Measurements from ENCODE around the gene VEGFA. TPM values are rescaled to one million over a fixed set of nuclear protein-coding genes. Genes with fewer than 3 reads are reported as not detected.

VEGFA gene
- total and polyA plus RNA-seq, 2 donors from 2014 or later, result 36.3 to 111 TPM

GRCh38 chr6:43805699-43806042 lies 35.7 kb downstream of the VEGFA start:
- Histone ChIP-seq H3K9me3 (ENCODE audit: control insufficient read depth in 2 of 3, insufficient read depth in 1 of 3, low read length in 3 of 3) (no peaks in the 10 kb centered on the region), H3K27me3 (ENCODE audit: control insufficient read depth, insufficient read depth, low read length) (no peaks in the 10 kb centered on the region), H3K27ac (ENCODE audit: low read depth in 2 of 2, low read length in 2 of 2) (peak overlapping the region; percentile 77 to 86), H3K4me1 (ENCODE audit: control insufficient read depth in 2 of 3, insufficient read depth in 2 of 3, low read depth in 1 of 3, low read length in 3 of 3) (peaks cover 0 to 41% (median 27%) of the 10 kb centered on the region in 3 donors), H3K36me3 (ENCODE audit: control insufficient read depth in 2 of 3, insufficient read depth in 3 of 3, low read length in 3 of 3) (no peaks in the 10 kb centered on the region), H3K9ac (ENCODE audit: low read length in 3 of 3) (peak overlapping the region in 1 of 3 donors; percentile 56), H3K4me3 (ENCODE audit: low read length in 3 of 3) (peak overlapping the region in 1 of 3 donors; percentile 30)
- FAIRE-seq, result no peak
- intact Hi-C loops (cut with DNase I), result no loop called here
- TF ChIP-seq CTCF (IDR thresholded peaks at IDR 0.05; ENCODE audit: borderline replicate concordance, extremely low read depth, insufficient read depth), result no peak
- no peak for DNase-seq

GRCh38 chr6:43806043-43806757 lies 36.2 kb downstream of the VEGFA start:
- no peak for TF ChIP-seq CTCF (IDR thresholded peaks at IDR 0.05; ENCODE audit: borderline replicate concordance, extremely low read depth, insufficient read depth)
- FAIRE-seq (no peak), DNase-seq (peak in 4 of 5 donors; percentile 51 to 79 (median 64))
- intact Hi-C loops (cut with DNase I), result no loop called here
- no peaks in the 10 kb centered on the region for H3K36me3 ChIP-seq (ENCODE audit: control insufficient read depth in 2 of 3, insufficient read depth in 3 of 3, low read length in 3 of 3)
- H3K27ac ChIP-seq (ENCODE audit: low read depth in 2 of 2, low read length in 2 of 2), result peak overlapping the region; percentile 77 to 86
- no peaks in the 10 kb centered on the region for H3K27me3 ChIP-seq (ENCODE audit: control insufficient read depth, insufficient read depth, low read length)
- H3K4me3 ChIP-seq (ENCODE audit: low read length in 3 of 3), result peak overlapping the region in 2 of 3 donors; percentile 30 to 49
- no peaks in the 10 kb centered on the region for H3K9me3 ChIP-seq (ENCODE audit: control insufficient read depth in 2 of 3, insufficient read depth in 1 of 3, low read length in 3 of 3)
- peaks cover 0 to 41% (median 28%) of the 10 kb centered on the region in 3 donors for H3K4me1 ChIP-seq (ENCODE audit: control insufficient read depth in 2 of 3, insufficient read depth in 2 of 3, low read depth in 1 of 3, low read length in 3 of 3)
- H3K9ac ChIP-seq (ENCODE audit: low read length in 3 of 3), result peak overlapping the region in 1 of 3 donors; percentile 56

- Histone ChIP-seq H3K36me3 (ENCODE audit: control insufficient read depth in 2 of 3, insufficient read depth in 3 of 3, low read length in 3 of 3) (no peaks in the 10 kb centered on the region), H3K9me3 (ENCODE audit: control insufficient read depth in 2 of 3, insufficient read depth in 1 of 3, low read length in 3 of 3) (no peaks in the 10 kb centered on the region), H3K27ac (ENCODE audit: low read depth in 2 of 2, low read length in 2 of 2) (peak overlapping the region; percentile 38 to 66), H3K4me3 (ENCODE audit: low read length in 3 of 3) (no peak overlapping the region), H3K4me1 (ENCODE audit: control insufficient read depth in 2 of 3, insufficient read depth in 2 of 3, low read depth in 1 of 3, low read length in 3 of 3) (peaks cover 0 to 44% (median 32%) of the 10 kb centered on the region in 3 donors), H3K27me3 (ENCODE audit: control insufficient read depth, insufficient read depth, low read length) (no peaks in the 10 kb centered on the region), H3K9ac (ENCODE audit: low read length in 3 of 3) (no peak overlapping the region)
- no peak for FAIRE-seq
- no peak for TF ChIP-seq CTCF (IDR thresholded peaks at IDR 0.05; ENCODE audit: borderline replicate concordance, extremely low read depth, insufficient read depth)
- DNase-seq, result no peak
- intact Hi-C loops (cut with DNase I), result no loop called here
These were observed 36.8 kb downstream of the VEGFA start for GRCh38 chr6:43806758-43807227.

All from kidney (tissue), 14 donors.